ENCODE data around the gene ELOVL3.
A peak's percentile ranks its signal among the peaks of the same experiment; 100 is the strongest.

The ELOVL3 gene

GRCh38 chr10:102255404-102255803 is 29.3 kb downstream of the ELOVL3 start:
- no peak for DNase-seq

GRCh38 chr10:102261196-102261595 is 35.1 kb downstream of the ELOVL3 start:
- DNase-seq = no peak

GRCh38 chr10:102261842-102262241 is 35.7 kb downstream of the ELOVL3 start:
- no peak for DNase-seq

- DNase-seq = no peak
Measured at GRCh38 chr10:102262744-102263370, 36.8 kb downstream of the ELOVL3 start.

GRCh38 chr10:102264371-102264770 is 38.3 kb downstream of the ELOVL3 start:
- DNase-seq = peak in 1 of 2 experiments; percentile 29

GRCh38 chr10:102266670-102267069 is 40.6 kb downstream of the ELOVL3 start:
- no peak for DNase-seq

GRCh38 chr10:102267748-102268147 is 41.6 kb downstream of the ELOVL3 start:
- DNase-seq = no peak

GRCh38 chr10:102268375-102268888 is 42.3 kb downstream of the ELOVL3 start:
- no peak for DNase-seq

- no peak for DNase-seq
Measured at GRCh38 chr10:102269017-102269416, 42.9 kb downstream of the ELOVL3 start.

- DNase-seq = no peak
Measured at GRCh38 chr10:102274062-102274461, 48.0 kb downstream of the ELOVL3 start.

GRCh38 chr10:102275343-102275742 is 49.2 kb downstream of the ELOVL3 start:
- DNase-seq = no peak

GRCh38 chr10:102279104-102279503 is 53.0 kb downstream of the ELOVL3 start:
- no peak for DNase-seq
